Measurements from ENCODE around the gene RAB31.

RAB31 gene

GRCh38 chr18:9861933-9862332 is 153.8 kb downstream of the RAB31 start:
- H3K4me3 Mint-ChIP-seq, result no peak overlapping the region
- H3K9me3 Mint-ChIP-seq, result peaks cover 13% of the 10 kb centered on the region
- H3K36me3 Mint-ChIP-seq, result peaks cover 31% of the 10 kb centered on the region
- peaks cover 8% of the 10 kb centered on the region for H3K4me1 Mint-ChIP-seq
- DNase-seq (ENCODE audit: low spot score in 2 of 2) (no peak), ATAC-seq (ENCODE audit: low read depth) (no peak)
- H3K27ac Mint-ChIP-seq, result peak overlapping the region; percentile 25
- H3K27me3 Mint-ChIP-seq, result no peaks in the 10 kb centered on the region

GRCh38 chr18:9862686-9863085 is 154.6 kb downstream of the RAB31 start:
- Mint-ChIP-seq H3K4me3 (no peak overlapping the region), H3K9me3 (peaks cover 13% of the 10 kb centered on the region), H3K27me3 (no peaks in the 10 kb centered on the region), H3K4me1 (peaks cover 8% of the 10 kb centered on the region), H3K27ac (peak overlapping the region; percentile 25), H3K36me3 (peaks cover 31% of the 10 kb centered on the region)
- ATAC-seq (ENCODE audit: low read depth) (no peak), DNase-seq (ENCODE audit: low spot score in 2 of 2) (no peak)

GRCh38 chr18:9863282-9863681 is 155.2 kb downstream of the RAB31 start:
- Mint-ChIP-seq H3K27me3 (no peaks in the 10 kb centered on the region), H3K4me1 (peaks cover 8% of the 10 kb centered on the region), H3K9me3 (peaks cover 13% of the 10 kb centered on the region), H3K4me3 (no peak overlapping the region), H3K36me3 (peaks cover 31% of the 10 kb centered on the region), H3K27ac (peak overlapping the region; percentile 25)
- ATAC-seq (ENCODE audit: low read depth) (no peak), DNase-seq (ENCODE audit: low spot score in 2 of 2) (no peak)

GRCh38 chr18:9865764-9866490 is 157.8 kb downstream of the RAB31 start:
- H3K27ac Mint-ChIP-seq, result no peak overlapping the region
- H3K4me3 Mint-ChIP-seq, result no peak overlapping the region
- peaks cover 16% of the 10 kb centered on the region for H3K36me3 Mint-ChIP-seq
- H3K27me3 Mint-ChIP-seq, result no peaks in the 10 kb centered on the region
- ATAC-seq (ENCODE audit: low read depth) (no peak), DNase-seq (ENCODE audit: low spot score in 2 of 2) (no peak)
- H3K9me3 Mint-ChIP-seq, result peaks cover 13% of the 10 kb centered on the region
- peaks cover 11% of the 10 kb centered on the region for H3K4me1 Mint-ChIP-seq

GRCh38 chr18:9866627-9867026 is 158.5 kb downstream of the RAB31 start:
- DNase-seq (ENCODE audit: low spot score in 2 of 2), result no peak
- Mint-ChIP-seq H3K27me3 (peaks cover 3% of the 10 kb centered on the region), H3K4me1 (peaks cover 9% of the 10 kb centered on the region), H3K4me3 (no peak overlapping the region), H3K36me3 (peaks cover 13% of the 10 kb centered on the region), H3K9me3 (peaks cover 13% of the 10 kb centered on the region), H3K27ac (no peak overlapping the region)
- no peak for ATAC-seq (ENCODE audit: low read depth)

- peaks cover 13% of the 10 kb centered on the region for H3K9me3 Mint-ChIP-seq
- ATAC-seq (ENCODE audit: low read depth) (no peak), DNase-seq (ENCODE audit: low spot score in 2 of 2) (no peak)
- H3K4me3 Mint-ChIP-seq, result no peak overlapping the region
- H3K4me1 Mint-ChIP-seq, result peaks cover 7% of the 10 kb centered on the region
- no peak overlapping the region for H3K27ac Mint-ChIP-seq
- H3K27me3 Mint-ChIP-seq, result peaks cover 4% of the 10 kb centered on the region
- peaks cover 13% of the 10 kb centered on the region for H3K36me3 Mint-ChIP-seq
Observed at GRCh38 chr18:9867071-9867594, 159.0 kb downstream of the RAB31 start.

GRCh38 chr18:9868857-9869714 is 161.0 kb downstream of the RAB31 start:
- Mint-ChIP-seq H3K9me3 (peaks cover 13% of the 10 kb centered on the region), H3K27ac (no peak overlapping the region), H3K4me1 (peaks cover 7% of the 10 kb centered on the region), H3K27me3 (peaks cover 4% of the 10 kb centered on the region), H3K36me3 (peaks cover 10% of the 10 kb centered on the region), H3K4me3 (no peak overlapping the region)
- ATAC-seq (ENCODE audit: low read depth) (no peak), DNase-seq (ENCODE audit: low spot score in 2 of 2) (no peak)

- H3K9me3 Mint-ChIP-seq, result peaks cover 13% of the 10 kb centered on the region
Observed at GRCh38 chr18:9869715-9870430, 161.8 kb downstream of the RAB31 start.

GRCh38 chr18:9870431-9871008 is 162.4 kb downstream of the RAB31 start:
- H3K36me3 Mint-ChIP-seq, result peaks cover 9% of the 10 kb centered on the region
- no peak overlapping the region for H3K27ac Mint-ChIP-seq
- peaks cover 7% of the 10 kb centered on the region for H3K4me1 Mint-ChIP-seq
- peaks cover 8% of the 10 kb centered on the region for H3K27me3 Mint-ChIP-seq
- DNase-seq (ENCODE audit: low spot score in 2 of 2), result no peak
- H3K4me3 Mint-ChIP-seq, result no peak overlapping the region
- H3K9me3 Mint-ChIP-seq, result peaks cover 9% of the 10 kb centered on the region
- ATAC-seq (ENCODE audit: low read depth), result no peak

More at GRCh38 chr18:9869715-9870430, 161.8 kb downstream of the RAB31 start:
- H3K27ac Mint-ChIP-seq, result no peak overlapping the region
- DNase-seq (ENCODE audit: low spot score in 2 of 2) (no peak), ATAC-seq (ENCODE audit: low read depth) (no peak)
- peaks cover 10% of the 10 kb centered on the region for H3K36me3 Mint-ChIP-seq
- peaks cover 5% of the 10 kb centered on the region for H3K27me3 Mint-ChIP-seq
- H3K4me3 Mint-ChIP-seq, result no peak overlapping the region
- peaks cover 7% of the 10 kb centered on the region for H3K4me1 Mint-ChIP-seq

- Mint-ChIP-seq H3K27ac (no peak overlapping the region), H3K4me3 (no peak overlapping the region), H3K9me3 (peaks cover 2% of the 10 kb centered on the region), H3K27me3 (peaks cover 8% of the 10 kb centered on the region), H3K36me3 (peaks cover 2% of the 10 kb centered on the region), H3K4me1 (peaks cover 7% of the 10 kb centered on the region)
- DNase-seq (ENCODE audit: low spot score in 2 of 2) (no peak), ATAC-seq (ENCODE audit: low read depth) (no peak)
Observed at GRCh38 chr18:9871244-9871746, 163.2 kb downstream of the RAB31 start.

- H3K4me1 Mint-ChIP-seq, result peaks cover 7% of the 10 kb centered on the region
- H3K4me3 Mint-ChIP-seq, result no peak overlapping the region
- no peak for DNase-seq (ENCODE audit: low spot score in 2 of 2)
- no peaks in the 10 kb centered on the region for H3K36me3 Mint-ChIP-seq
- H3K27ac Mint-ChIP-seq, result no peak overlapping the region
- H3K27me3 Mint-ChIP-seq, result peaks cover 8% of the 10 kb centered on the region
- H3K9me3 Mint-ChIP-seq, result no peaks in the 10 kb centered on the region
- no peak for ATAC-seq (ENCODE audit: low read depth)
Observed at GRCh38 chr18:9872823-9873222, 164.7 kb downstream of the RAB31 start.

GRCh38 chr18:9874728-9875127 is 166.6 kb downstream of the RAB31 start:
- no peak overlapping the region for H3K27ac Mint-ChIP-seq
- peaks cover 7% of the 10 kb centered on the region for H3K4me1 Mint-ChIP-seq
- H3K36me3 Mint-ChIP-seq, result no peaks in the 10 kb centered on the region
- ATAC-seq (ENCODE audit: low read depth) (no peak), DNase-seq (ENCODE audit: low spot score in 2 of 2) (no peak)
- no peaks in the 10 kb centered on the region for H3K9me3 Mint-ChIP-seq
- H3K27me3 Mint-ChIP-seq, result peaks cover 8% of the 10 kb centered on the region
- H3K4me3 Mint-ChIP-seq, result no peak overlapping the region

GRCh38 chr18:9876212-9876866 is 168.2 kb downstream of the RAB31 start:
- Mint-ChIP-seq H3K27ac (no peak overlapping the region), H3K4me3 (no peak overlapping the region), H3K27me3 (peaks cover 6% of the 10 kb centered on the region), H3K36me3 (no peaks in the 10 kb centered on the region), H3K9me3 (no peaks in the 10 kb centered on the region), H3K4me1 (peaks cover under 1% of the 10 kb centered on the region)
- DNase-seq (ENCODE audit: low spot score in 2 of 2) (no peak), ATAC-seq (ENCODE audit: low read depth) (no peak)
